Measurements from ENCODE around the gene CDC42BPA. TPM values are rescaled to one million over a fixed set of nuclear protein-coding genes. Genes with fewer than 3 reads are reported as not detected.

Gene CDC42BPA
- total and polyA plus RNA-seq, 2 of the 8 experiments (the other 6 are each of a cell fraction or from before 2014, with no cell fraction given) = 7.1 to 28.5 TPM

DNA sequence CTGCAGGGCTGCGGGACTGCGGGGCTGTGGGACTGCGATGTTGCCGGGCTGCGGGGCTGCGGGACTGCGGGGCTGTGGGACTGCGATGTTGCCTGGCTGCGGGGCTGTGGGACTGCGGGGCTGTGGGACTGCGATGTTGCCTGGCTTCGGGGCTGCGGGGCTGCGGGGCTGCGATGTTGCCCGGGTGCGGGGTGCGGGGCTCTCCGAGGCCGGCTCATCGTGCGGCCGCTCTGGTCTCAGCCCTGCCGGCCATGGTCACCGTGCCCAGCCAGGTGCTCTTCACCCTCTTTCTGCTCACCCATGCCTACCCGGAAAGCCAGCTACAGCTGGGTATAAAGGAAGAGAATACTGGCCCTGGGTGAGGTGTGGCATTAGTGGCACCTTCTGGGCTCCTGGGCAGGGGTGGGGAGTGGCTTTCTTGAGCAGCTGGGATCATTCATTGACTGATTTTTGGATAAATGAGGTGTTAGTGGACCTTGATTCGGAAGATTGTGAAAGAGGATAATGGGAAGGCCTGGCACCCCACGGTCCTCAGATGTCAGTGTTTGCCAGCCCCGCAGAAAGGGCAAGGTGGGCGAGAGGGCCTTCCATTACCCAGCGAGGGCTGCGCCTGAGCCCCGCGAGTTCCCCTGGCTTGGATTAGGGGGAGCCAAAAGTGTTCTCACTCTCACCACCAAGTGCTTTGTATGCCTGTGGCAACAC lies 341.9 kb downstream of the CDC42BPA start:
- POLR2A ChIA-PET (ENCODE audit: partially characterized antibody) = no interaction called here

More for the DNA sequence above, 341.9 kb downstream of the CDC42BPA start:
- Histone ChIP-seq H3K4ac (replicated peaks; ENCODE audit: insufficient read length, low read depth, low read length) (no peak overlapping the region), H3K27ac (ENCODE audit: low read depth, low read length) (no peak overlapping the region), H3K79me2 (ENCODE audit: control insufficient read depth in 1 of 2, insufficient read depth in 2 of 2, low read length in 2 of 2) (no peaks in the 10 kb centered on the region), H3K4me1 (replicated peaks in 1 of 4; ENCODE audit: control insufficient read depth in 3 of 4, insufficient read depth in 4 of 4, low read length in 3 of 4) (peaks cover 0 to 4% (median 0%) of the 10 kb centered on the region in 4 experiments; a peak in 2 of 7 replicates), H4K8ac (ENCODE audit: extremely low read depth, insufficient read depth, low read length) (no peak overlapping the region), H3K9ac (replicated peaks in 1 of 4; ENCODE audit: extremely low read depth in 1 of 4, low read depth in 3 of 4, low read length in 3 of 4) (no peak overlapping the region), H3K4me2 (ENCODE audit: insufficient read depth in 1 of 2, low read depth in 2 of 2, low read length in 2 of 2) (no peak overlapping the region), H3K36me3 (ENCODE audit: control insufficient read depth in 2 of 4, insufficient read depth in 4 of 4, low read length in 3 of 4) (no peaks in the 10 kb centered on the region; a peak in 1 of 8 replicates), H2AK5ac (ENCODE audit: low read depth, low read length) (no peak overlapping the region), H2BK12ac (ENCODE audit: low read depth, low read length) (no peak overlapping the region), H3K27me3 (replicated peaks in 1 of 4; ENCODE audit: control insufficient read depth in 3 of 4, extremely low read depth in 1 of 4, insufficient read depth in 3 of 4, low read length in 3 of 4) (no peaks in the 10 kb centered on the region), H2BK120ac (replicated peaks; ENCODE audit: low read depth, low read length) (no peak overlapping the region), H3K23me2 (ENCODE audit: low read depth, low read length) (peaks cover 11% of the 10 kb centered on the region; the same call in 1 of the 2 replicates), H4K5ac (ENCODE audit: insufficient read length, low read depth, low read length) (no peak overlapping the region), H3K23ac (ENCODE audit: insufficient read length) (no peak overlapping the region), H4K91ac (replicated peaks; ENCODE audit: insufficient read length, low read length) (no peak overlapping the region), H2BK20ac (ENCODE audit: low read length) (no peak overlapping the region), H2BK15ac (ENCODE audit: low read length) (no peak overlapping the region), H3K79me1 (ENCODE audit: low read depth, low read length) (no peaks in the 10 kb centered on the region), H3K9me3 (ENCODE audit: insufficient read depth in 2 of 2, low read depth in 1 of 2, low read length in 1 of 2) (peaks cover 0 to 6% of the 10 kb centered on the region in 2 experiments; a peak in 1 of 4 replicates), H2BK5ac (ENCODE audit: low read depth, low read length) (no peak overlapping the region; the same call in 1 of the 2 replicates), H3K56ac (replicated peaks; ENCODE audit: insufficient read length, low read depth, low read length) (no peak overlapping the region), H3K4me3 (ENCODE audit: extremely low read depth in 1 of 4, insufficient read depth in 2 of 4, low read depth in 3 of 4, low read length in 4 of 4) (no peak overlapping the region), H4K20me1 (replicated peaks in 1 of 2; ENCODE audit: control insufficient read depth in 1 of 2, insufficient read depth in 2 of 2, low read length in 2 of 2) (peaks cover 2% of the 10 kb centered on the region in 2 experiments), H3K14ac (ENCODE audit: insufficient read length) (no peak overlapping the region), H2AFZ (ENCODE audit: low read length) (no peak overlapping the region), H3K18ac (ENCODE audit: extremely low read depth, low read length) (no peak overlapping the region)
- CTCF ChIA-PET (ENCODE audit: partially characterized antibody) = no interaction called here
- FAIRE-seq = no peak
- WGBS, 2 experiments (ENCODE audit: extremely low coverage in 1 of 2, insufficient coverage in 1 of 2, insufficient read length in 1 of 2, insufficient replicate concordance in 2 of 2, low coverage in 1 of 2, low lambda C conversion rate in 2 of 2, missing lambda C conversion rate in 1 of 2) = 95% methylated on average over 20 of the region's 34 CpGs; no CpG with 5 or more reads in 1 of the 2 experiments
- no peak for TF ChIP-seq KDM1A (IDR thresholded peaks at IDR 0.05; ENCODE audit: borderline replicate concordance, low read length)
- TF ChIP-seq JUND (IDR thresholded peaks at IDR 0.05; ENCODE audit: low read length) = no peak
- TF ChIP-seq CBX5 (IDR thresholded peaks at IDR 0.05; ENCODE audit: low read depth, low read length) = no peak
- TF ChIP-seq, protein P1, sequence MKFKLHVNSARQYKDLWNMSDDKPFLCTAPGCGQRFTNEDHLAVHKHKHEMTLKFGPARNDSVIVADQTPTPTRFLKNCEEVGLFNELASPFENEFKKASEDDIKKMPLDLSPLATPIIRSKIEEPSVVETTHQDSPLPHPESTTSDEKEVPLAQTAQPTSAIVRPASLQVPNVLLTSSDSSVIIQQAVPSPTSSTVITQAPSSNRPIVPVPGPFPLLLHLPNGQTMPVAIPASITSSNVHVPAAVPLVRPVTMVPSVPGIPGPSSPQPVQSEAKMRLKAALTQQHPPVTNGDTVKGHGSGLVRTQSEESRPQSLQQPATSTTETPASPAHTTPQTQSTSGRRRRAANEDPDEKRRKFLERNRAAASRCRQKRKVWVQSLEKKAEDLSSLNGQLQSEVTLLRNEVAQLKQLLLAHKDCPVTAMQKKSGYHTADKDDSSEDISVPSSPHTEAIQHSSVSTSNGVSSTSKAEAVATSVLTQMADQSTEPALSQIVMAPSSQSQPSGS (IDR thresholded peaks at IDR 0.05; ENCODE audit: low read length) = no peak
- TF ChIP-seq BRCA1 (IDR thresholded peaks at IDR 0.05; ENCODE audit: low read depth, low read length) = no peak
- TF ChIP-seq, protein P2, sequence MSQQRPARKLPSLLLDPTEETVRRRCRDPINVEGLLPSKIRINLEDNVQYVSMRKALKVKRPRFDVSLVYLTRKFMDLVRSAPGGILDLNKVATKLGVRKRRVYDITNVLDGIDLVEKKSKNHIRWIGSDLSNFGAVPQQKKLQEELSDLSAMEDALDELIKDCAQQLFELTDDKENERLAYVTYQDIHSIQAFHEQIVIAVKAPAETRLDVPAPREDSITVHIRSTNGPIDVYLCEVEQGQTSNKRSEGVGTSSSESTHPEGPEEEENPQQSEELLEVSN (IDR thresholded peaks at IDR 0.05) = no peak
- no peak for TF ChIP-seq KDM4A (IDR thresholded peaks at IDR 0.05; ENCODE audit: low read depth, low read length, severe bottlenecking)
- TF ChIP-seq GTF2F1 (IDR thresholded peaks at IDR 0.05; ENCODE audit: borderline replicate concordance, low read depth, low read length) = no peak
- TF ChIP-seq BCL11A (IDR thresholded peaks at IDR 0.05; ENCODE audit: low read depth in 2 of 2, low read length in 2 of 2) = no peak
- DNase-seq (ENCODE audit: low read depth in 1 of 2, low spot score in 2 of 2) = no peak

All from H1 (cell line).